Measurements from ENCODE around the gene PRDX5.

PRDX5 gene

DNA sequence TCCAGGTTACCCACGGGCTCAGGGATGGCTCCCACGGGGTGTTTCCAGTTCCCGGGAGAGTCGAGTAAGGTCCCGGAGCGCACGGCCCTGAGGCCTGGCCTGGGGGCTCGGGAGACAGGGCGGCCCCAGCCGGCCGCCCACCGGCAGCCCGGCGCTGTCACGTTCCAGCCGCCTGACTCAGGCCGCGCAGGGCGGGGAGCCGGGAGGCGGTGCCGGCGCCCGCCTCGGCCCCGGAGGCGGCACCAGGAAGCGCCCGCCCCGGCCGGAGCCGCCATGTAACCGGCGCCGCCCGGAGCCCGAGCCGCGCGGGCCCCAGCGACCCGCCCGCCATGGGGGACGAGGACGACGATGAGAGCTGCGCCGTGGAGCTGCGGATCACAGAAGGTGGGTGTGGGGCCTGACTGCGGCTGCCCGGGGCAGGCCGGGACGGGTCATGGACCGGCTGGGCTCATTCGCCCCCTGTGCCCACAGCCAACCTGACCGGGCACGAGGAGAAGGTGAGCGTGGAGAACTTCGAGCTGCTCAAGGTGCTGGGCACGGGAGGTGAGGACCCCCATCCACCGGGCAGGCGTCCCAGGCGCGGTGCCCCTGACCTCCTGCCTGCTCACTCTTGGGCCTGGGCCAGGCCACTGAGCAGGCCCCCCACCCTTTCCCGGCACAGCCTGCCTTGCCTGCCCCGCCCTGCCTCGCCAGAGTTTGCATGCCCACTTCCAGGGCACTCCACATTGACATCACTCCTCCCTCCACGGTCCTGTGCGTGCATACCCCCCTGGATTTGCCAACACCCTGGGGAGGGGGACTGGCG lies 41.2 kb downstream of the PRDX5 start, which contains the start of gene RPS6KA4 (continued):
- TF ChIP-seq ZNF324 (tag by site-specific recombination; IDR thresholded peaks at IDR 0.05) (no peak), ZNF341 (tag by site-specific recombination; IDR thresholded peaks at IDR 0.05; ENCODE audit: low read depth) (peak; percentile 89), ZNF302 (tag by site-specific recombination; IDR thresholded peaks at IDR 0.05; ENCODE audit: low read depth) (no peak), ZNF292 (tag by site-specific recombination; IDR thresholded peaks at IDR 0.05; ENCODE audit: borderline replicate concordance, low read depth) (no peak), ZNF48 (tag by site-specific recombination; IDR thresholded peaks at IDR 0.05) (no peak), ZNF585B (tag by site-specific recombination; IDR thresholded peaks at IDR 0.05) (no peak), ZNF530 (tag by site-specific recombination; IDR thresholded peaks at IDR 0.05; ENCODE audit: low read depth) (no peak), BCL11B (tag by site-specific recombination; IDR thresholded peaks at IDR 0.05; ENCODE audit: low read depth) (peak; percentile 48; the same call in 1 of the 2 replicates), KLF16 (tag by site-specific recombination; IDR thresholded peaks at IDR 0.05) (0 out of 2 replicates have a peak, but pooled peaks have one; percentile 20), ZBTB8A (tag by site-specific recombination; IDR thresholded peaks at IDR 0.05) (peak; percentile 82), ZNF239 (tag by site-specific recombination; IDR thresholded peaks at IDR 0.05) (no peak), ZNF214 (tag by site-specific recombination; IDR thresholded peaks at IDR 0.05; ENCODE audit: borderline replicate concordance) (no peak), GLI2 (tag by site-specific recombination; IDR thresholded peaks at IDR 0.05; ENCODE audit: borderline replicate concordance, low read depth) (no peak), ZNF146 (tag by site-specific recombination; IDR thresholded peaks at IDR 0.05) (no peak), ZNF426 (tag by site-specific recombination; IDR thresholded peaks at IDR 0.05) (no peak), ZNF221 (tag by site-specific recombination; IDR thresholded peaks at IDR 0.05; ENCODE audit: borderline replicate concordance) (no peak), HOXA7 (CRISPR knock-in tag; IDR thresholded peaks at IDR 0.05; ENCODE audit: borderline replicate concordance) (no peak), ZBTB48 (tag by site-specific recombination; IDR thresholded peaks at IDR 0.05) (0 out of 2 replicates have a peak, but pooled peaks have one; percentile 15), ZFP3 (tag by site-specific recombination; IDR thresholded peaks at IDR 0.05; ENCODE audit: low read depth) (no peak), ZNF843 (tag by site-specific recombination; IDR thresholded peaks at IDR 0.05) (no peak), ZNF571 (tag by site-specific recombination; IDR thresholded peaks at IDR 0.05) (no peak), TCF7L2 (IDR thresholded peaks at IDR 0.05; ENCODE audit: borderline replicate concordance, low read depth, low read length) (no peak), ZNF768 (tag by site-specific recombination; IDR thresholded peaks at IDR 0.05) (no peak), ZBTB17 (tag by site-specific recombination; IDR thresholded peaks at IDR 0.05) (no peak)
- TF ChIP-seq, protein P1, sequence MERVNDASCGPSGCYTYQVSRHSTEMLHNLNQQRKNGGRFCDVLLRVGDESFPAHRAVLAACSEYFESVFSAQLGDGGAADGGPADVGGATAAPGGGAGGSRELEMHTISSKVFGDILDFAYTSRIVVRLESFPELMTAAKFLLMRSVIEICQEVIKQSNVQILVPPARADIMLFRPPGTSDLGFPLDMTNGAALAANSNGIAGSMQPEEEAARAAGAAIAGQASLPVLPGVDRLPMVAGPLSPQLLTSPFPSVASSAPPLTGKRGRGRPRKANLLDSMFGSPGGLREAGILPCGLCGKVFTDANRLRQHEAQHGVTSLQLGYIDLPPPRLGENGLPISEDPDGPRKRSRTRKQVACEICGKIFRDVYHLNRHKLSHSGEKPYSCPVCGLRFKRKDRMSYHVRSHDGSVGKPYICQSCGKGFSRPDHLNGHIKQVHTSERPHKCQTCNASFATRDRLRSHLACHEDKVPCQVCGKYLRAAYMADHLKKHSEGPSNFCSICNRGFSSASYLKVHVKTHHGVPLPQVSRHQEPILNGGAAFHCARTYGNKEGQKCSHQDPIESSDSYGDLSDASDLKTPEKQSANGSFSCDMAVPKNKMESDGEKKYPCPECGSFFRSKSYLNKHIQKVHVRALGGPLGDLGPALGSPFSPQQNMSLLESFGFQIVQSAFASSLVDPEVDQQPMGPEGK (tag by site-specific recombination; IDR thresholded peaks at IDR 0.05): peak; percentile 60
- TF ChIP-seq, protein P2, sequence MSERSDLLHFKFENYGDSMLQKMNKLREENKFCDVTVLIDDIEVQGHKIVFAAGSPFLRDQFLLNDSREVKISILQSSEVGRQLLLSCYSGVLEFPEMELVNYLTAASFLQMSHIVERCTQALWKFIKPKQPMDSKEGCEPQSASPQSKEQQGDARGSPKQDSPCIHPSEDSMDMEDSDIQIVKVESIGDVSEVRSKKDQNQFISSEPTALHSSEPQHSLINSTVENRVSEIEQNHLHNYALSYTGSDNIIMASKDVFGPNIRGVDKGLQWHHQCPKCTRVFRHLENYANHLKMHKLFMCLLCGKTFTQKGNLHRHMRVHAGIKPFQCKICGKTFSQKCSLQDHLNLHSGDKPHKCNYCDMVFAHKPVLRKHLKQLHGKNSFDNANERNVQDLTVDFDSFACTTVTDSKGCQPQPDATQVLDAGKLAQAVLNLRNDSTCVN (tag by site-specific recombination; optimal IDR thresholded peaks at IDR 0.05): peak; percentile 64
- TF ChIP-seq, protein P3, sequence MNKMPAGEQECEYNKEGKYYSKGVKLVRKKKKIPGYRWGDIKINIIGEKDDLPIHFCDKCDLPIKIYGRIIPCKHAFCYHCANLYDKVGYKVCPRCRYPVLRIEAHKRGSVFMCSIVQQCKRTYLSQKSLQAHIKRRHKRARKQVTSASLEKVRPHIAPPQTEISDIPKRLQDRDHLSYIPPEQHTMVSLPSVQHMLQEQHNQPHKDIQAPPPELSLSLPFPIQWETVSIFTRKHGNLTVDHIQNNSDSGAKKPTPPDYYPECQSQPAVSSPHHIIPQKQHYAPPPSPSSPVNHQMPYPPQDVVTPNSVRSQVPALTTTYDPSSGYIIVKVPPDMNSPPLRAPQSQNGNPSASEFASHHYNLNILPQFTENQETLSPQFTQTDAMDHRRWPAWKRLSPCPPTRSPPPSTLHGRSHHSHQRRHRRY (tag by site-specific recombination; IDR thresholded peaks at IDR 0.05): no peak
- TF ChIP-seq, protein P4, sequence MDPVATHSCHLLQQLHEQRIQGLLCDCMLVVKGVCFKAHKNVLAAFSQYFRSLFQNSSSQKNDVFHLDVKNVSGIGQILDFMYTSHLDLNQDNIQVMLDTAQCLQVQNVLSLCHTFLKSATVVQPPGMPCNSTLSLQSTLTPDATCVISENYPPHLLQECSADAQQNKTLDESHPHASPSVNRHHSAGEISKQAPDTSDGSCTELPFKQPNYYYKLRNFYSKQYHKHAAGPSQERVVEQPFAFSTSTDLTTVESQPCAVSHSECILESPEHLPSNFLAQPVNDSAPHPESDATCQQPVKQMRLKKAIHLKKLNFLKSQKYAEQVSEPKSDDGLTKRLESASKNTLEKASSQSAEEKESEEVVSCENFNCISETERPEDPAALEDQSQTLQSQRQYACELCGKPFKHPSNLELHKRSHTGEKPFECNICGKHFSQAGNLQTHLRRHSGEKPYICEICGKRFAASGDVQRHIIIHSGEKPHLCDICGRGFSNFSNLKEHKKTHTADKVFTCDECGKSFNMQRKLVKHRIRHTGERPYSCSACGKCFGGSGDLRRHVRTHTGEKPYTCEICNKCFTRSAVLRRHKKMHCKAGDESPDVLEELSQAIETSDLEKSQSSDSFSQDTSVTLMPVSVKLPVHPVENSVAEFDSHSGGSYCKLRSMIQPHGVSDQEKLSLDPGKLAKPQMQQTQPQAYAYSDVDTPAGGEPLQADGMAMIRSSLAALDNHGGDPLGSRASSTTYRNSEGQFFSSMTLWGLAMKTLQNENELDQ (tag by site-specific recombination; IDR thresholded peaks at IDR 0.05; ENCODE audit: low read depth): no peak
- TF ChIP-seq, protein P5, sequence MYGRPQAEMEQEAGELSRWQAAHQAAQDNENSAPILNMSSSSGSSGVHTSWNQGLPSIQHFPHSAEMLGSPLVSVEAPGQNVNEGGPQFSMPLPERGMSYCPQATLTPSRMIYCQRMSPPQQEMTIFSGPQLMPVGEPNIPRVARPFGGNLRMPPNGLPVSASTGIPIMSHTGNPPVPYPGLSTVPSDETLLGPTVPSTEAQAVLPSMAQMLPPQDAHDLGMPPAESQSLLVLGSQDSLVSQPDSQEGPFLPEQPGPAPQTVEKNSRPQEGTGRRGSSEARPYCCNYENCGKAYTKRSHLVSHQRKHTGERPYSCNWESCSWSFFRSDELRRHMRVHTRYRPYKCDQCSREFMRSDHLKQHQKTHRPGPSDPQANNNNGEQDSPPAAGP (tag by site-specific recombination; IDR thresholded peaks at IDR 0.05): peak; percentile 76; the same call in 1 of the 2 replicates
- TF ChIP-seq, protein P6, sequence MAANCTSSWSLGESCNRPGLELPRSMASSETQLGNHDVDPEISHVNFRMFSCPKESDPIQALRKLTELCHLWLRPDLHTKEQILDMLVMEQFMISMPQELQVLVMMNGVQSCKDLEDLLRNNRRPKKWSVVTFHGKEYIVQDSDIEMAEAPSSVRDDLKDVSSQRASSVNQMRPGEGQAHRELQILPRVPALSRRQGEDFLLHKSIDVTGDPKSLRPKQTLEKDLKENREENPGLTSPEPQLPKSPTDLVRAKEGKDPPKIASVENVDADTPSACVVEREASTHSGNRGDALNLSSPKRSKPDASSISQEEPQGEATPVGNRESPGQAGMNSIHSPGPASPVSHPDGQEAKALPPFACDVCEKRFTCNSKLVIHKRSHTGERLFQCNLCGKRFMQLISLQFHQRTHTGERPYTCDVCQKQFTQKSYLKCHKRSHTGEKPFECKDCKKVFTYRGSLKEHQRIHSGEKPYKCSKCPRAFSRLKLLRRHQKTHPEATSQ (tag by site-specific recombination; IDR thresholded peaks at IDR 0.05): 0 out of 2 replicates have a peak, but pooled peaks have one; percentile 28

Measured in HEK293 (cell line).